ENCODE measurements around the gene PHRF1. TPM values are rescaled to one million over a fixed set of nuclear protein-coding genes. Genes with fewer than 3 reads are reported as not detected.

Gene PHRF1
- total RNA-seq, 4 donors from 2014 or later: 24.5 to 38.2 (median 28.7) TPM

DNA sequence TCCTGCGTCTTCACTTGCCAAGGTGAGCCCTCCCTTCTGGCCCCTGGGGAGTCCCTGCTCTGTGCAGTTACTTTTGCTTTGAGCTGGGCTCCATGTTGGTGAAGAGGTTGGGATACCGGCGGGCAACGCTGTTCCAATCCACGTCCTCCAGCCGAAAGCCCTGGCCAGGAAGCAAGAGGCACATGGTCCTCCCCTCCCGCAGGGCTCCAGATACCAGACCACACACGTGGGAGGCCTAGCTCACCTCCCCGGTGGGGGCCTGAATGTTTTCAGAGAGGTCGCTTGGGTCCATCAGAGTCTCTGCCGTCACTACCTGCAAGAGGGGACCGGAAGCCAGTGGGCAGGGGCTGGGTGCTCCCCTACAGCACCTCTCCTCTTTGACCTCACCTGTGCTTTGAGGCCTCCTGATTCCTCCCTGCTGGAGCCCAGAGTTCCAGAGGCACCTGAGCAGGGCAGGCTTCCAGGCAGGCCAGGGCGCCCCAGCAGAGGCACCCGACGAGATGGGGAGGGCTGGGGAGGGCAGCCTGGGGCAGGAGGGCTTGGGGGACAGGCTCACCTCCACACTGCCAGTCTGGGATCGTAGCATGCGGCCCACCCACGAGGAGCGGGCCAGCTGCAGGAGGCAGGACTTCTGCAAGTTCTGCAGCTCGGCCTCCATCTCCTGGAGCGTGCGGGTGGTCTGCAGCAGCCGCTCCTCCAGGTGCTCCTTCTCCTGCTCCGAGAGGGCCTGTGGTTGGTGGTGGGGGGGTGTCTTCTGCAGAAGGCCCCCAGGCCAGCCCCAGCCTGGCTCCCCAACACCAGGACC is 18.7 kb upstream of the PHRF1 start:
- Histone ChIP-seq H3K4me3 (no peak overlapping the region), H3K27ac (replicated peaks in 1 of 4) (no peak overlapping the region), H3K9me3 (no peaks in the 10 kb centered on the region), H3K27me3 (peaks cover 19 to 73% (median 46%) of the 10 kb centered on the region in 4 donors), H3K4me1 (peaks cover 31 to 46% (median 43%) of the 10 kb centered on the region in 4 donors), H3K36me3 (no peaks in the 10 kb centered on the region)
- no peak for DNase-seq (ENCODE audit: extremely low spot score)
- TF ChIP-seq EP300 (IDR thresholded peaks at IDR 0.05): no peak
- no peak for TF ChIP-seq POLR2A (IDR thresholded peaks at IDR 0.05; ENCODE audit: low read depth)
- no peak for TF ChIP-seq POLR2AphosphoS5 (IDR thresholded peaks at IDR 0.05)
- TF ChIP-seq, protein P1, sequence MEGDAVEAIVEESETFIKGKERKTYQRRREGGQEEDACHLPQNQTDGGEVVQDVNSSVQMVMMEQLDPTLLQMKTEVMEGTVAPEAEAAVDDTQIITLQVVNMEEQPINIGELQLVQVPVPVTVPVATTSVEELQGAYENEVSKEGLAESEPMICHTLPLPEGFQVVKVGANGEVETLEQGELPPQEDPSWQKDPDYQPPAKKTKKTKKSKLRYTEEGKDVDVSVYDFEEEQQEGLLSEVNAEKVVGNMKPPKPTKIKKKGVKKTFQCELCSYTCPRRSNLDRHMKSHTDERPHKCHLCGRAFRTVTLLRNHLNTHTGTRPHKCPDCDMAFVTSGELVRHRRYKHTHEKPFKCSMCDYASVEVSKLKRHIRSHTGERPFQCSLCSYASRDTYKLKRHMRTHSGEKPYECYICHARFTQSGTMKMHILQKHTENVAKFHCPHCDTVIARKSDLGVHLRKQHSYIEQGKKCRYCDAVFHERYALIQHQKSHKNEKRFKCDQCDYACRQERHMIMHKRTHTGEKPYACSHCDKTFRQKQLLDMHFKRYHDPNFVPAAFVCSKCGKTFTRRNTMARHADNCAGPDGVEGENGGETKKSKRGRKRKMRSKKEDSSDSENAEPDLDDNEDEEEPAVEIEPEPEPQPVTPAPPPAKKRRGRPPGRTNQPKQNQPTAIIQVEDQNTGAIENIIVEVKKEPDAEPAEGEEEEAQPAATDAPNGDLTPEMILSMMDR (IDR thresholded peaks at IDR 0.05): no peak
- intact Hi-C loops (cut with DNase I): no loop called here
- WGBS: 89% methylated on average over 10 of the region's 24 CpGs

DNA sequence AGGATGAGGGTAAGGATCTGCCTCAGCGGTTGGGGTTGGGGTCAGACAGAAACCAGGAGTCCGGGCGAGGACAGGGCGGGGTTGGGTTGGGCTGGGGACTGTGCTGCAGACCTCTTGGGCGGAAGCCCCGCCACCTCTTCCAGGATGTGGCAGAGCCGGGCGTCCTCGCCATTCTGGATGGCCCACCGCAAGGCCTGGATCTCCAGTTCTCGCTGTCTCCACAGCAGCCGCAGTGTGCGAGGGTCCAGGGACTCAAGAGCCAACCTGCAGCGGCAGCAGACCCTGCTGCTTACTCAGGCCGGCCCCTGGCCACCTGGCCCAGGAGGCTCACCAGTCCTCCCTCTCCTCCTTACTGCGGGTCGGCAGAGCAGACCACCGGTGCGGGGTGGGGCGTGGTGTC is 17.8 kb upstream of the PHRF1 start:
- DNase-seq (ENCODE audit: extremely low spot score): no peak
- peaks cover 31 to 46% (median 43%) of the 10 kb centered on the region in 4 donors for H3K4me1 ChIP-seq
- H3K9me3 ChIP-seq: no peaks in the 10 kb centered on the region
- H3K27ac ChIP-seq (replicated peaks in 1 of 4): no peak overlapping the region
- no peak overlapping the region for H3K4me3 ChIP-seq
- no peak for TF ChIP-seq EP300 (IDR thresholded peaks at IDR 0.05)
- no peak for TF ChIP-seq POLR2A (IDR thresholded peaks at IDR 0.05; ENCODE audit: low read depth)
- TF ChIP-seq, protein P1 (IDR thresholded peaks at IDR 0.05): no peak
- no peak for TF ChIP-seq POLR2AphosphoS5 (IDR thresholded peaks at IDR 0.05)
- H3K36me3 ChIP-seq: no peaks in the 10 kb centered on the region
- 88% methylated on average over 10 of the region's 20 CpGs for WGBS
- H3K27me3 ChIP-seq: peaks cover 19 to 63% (median 37%) of the 10 kb centered on the region in 4 donors
- intact Hi-C loops (cut with DNase I): no loop called here

DNA sequence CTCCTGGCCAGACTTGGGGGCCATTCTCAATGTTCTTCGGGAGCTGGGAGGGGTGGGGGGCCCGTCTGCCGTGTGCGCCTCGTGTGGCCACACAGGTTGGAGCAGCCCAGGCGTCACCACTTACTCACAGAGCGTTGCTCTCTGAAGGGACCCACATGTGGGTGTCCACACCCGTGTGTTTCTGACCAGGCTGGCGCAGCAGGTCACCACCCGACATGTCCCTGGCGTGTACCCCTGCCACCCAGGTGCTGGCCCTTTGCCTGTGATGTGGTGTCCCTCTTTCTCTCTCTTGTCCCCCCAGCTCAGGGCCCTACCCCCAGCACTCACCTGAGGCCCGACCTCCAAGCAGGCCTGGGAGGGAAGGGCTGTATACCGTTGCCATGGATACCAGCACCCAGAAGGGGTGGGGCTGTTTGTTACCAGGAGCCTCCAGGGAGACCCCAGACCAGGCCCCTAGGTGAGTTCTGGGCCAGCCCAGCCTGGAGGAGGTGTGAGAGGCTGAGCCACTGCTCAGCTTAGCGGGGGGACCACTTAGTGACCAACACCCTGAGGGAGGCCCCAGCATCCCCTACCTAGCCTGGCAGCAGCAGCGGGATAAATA is 17.1 kb upstream of the PHRF1 start:
- intact Hi-C loops (cut with DNase I): no loop called here
- peaks cover 31 to 46% (median 43%) of the 10 kb centered on the region in 4 donors for H3K4me1 ChIP-seq
- H3K4me3 ChIP-seq: no peak overlapping the region
- WGBS: 94% methylated on average over 3 of the region's 15 CpGs
- no peak for DNase-seq (ENCODE audit: extremely low spot score)
- no peaks in the 10 kb centered on the region for H3K9me3 ChIP-seq
- TF ChIP-seq POLR2AphosphoS5 (IDR thresholded peaks at IDR 0.05) (no peak), POLR2A (IDR thresholded peaks at IDR 0.05; ENCODE audit: low read depth) (no peak), EP300 (IDR thresholded peaks at IDR 0.05) (no peak)
- TF ChIP-seq, protein P1 (IDR thresholded peaks at IDR 0.05): no peak
- H3K27ac ChIP-seq (replicated peaks in 1 of 4): no peak overlapping the region
- H3K36me3 ChIP-seq: no peaks in the 10 kb centered on the region
- H3K27me3 ChIP-seq: peaks cover 15 to 57% (median 31%) of the 10 kb centered on the region in 4 donors

DNA sequence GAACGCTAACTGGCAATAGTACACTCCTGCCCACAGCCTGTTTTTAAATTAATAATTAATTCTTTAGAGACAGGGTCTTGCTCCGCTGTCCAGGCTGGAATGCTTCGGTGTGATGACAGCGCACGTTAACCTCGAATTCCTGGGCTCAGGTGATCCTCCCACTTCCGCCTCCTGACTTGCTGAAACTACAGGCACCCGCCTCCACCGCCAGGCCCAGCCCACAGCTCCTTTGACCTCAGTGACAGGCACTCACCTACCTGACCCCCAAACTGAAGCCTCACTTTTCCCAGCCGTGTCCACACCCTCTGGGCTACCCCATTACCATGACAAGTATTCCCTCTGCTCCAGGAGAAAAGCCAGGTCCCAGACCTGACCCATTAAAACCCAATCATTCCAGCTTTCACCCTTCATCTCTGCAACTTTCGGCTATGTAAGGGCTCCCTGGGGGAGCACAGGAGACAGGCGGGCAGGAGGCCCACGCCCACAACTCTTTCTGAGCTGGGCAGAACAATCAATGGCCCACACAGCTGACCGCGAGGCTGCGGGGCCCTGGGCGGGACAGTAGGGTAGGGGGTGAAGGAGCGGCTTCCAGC is 16.5 kb upstream of the PHRF1 start:
- peaks cover 26 to 39% (median 36%) of the 10 kb centered on the region in 4 donors for H3K4me1 ChIP-seq
- no peak for DNase-seq (ENCODE audit: extremely low spot score)
- 71% methylated on average over 18 of the region's 18 CpGs for WGBS
- peaks cover 13 to 50% (median 24%) of the 10 kb centered on the region in 4 donors for H3K27me3 ChIP-seq
- H3K36me3 ChIP-seq: no peaks in the 10 kb centered on the region
- no peaks in the 10 kb centered on the region for H3K9me3 ChIP-seq
- intact Hi-C loops (cut with DNase I): no loop called here
- peak overlapping the region in 3 of 4 donors; percentile 50 to 60 (median 57) for H3K27ac ChIP-seq (replicated peaks in 1 of 4)
- peak overlapping the region; percentile 72 to 97 (median 90) for H3K4me3 ChIP-seq
- TF ChIP-seq POLR2AphosphoS5 (IDR thresholded peaks at IDR 0.05) (no peak), EP300 (IDR thresholded peaks at IDR 0.05) (no peak), POLR2A (IDR thresholded peaks at IDR 0.05; ENCODE audit: low read depth) (no peak)
- TF ChIP-seq, protein P1 (IDR thresholded peaks at IDR 0.05): no peak

Measured in esophagus muscularis mucosa (tissue), 4 donors.